ENCODE measurements around the gene ARHGAP6.
A peak's percentile ranks its signal among the peaks of the same experiment; 100 is the strongest.
"Not testable (repeated sequence)": the region's sequence is repeated elsewhere in the genome, so short reads cannot be mapped to it uniquely, and the experiment has no call there.

Gene ARHGAP6

GRCh38 chrX:11135564-11136185 is 530.0 kb downstream of the ARHGAP6 start:
- DNase-seq, result no peak

GRCh38 chrX:11131146-11131545 is 534.6 kb downstream of the ARHGAP6 start:
- DNase-seq, result no peak

GRCh38 chrX:11130136-11130535 is 535.6 kb downstream of the ARHGAP6 start:
- DNase-seq, result no peak

DNA sequence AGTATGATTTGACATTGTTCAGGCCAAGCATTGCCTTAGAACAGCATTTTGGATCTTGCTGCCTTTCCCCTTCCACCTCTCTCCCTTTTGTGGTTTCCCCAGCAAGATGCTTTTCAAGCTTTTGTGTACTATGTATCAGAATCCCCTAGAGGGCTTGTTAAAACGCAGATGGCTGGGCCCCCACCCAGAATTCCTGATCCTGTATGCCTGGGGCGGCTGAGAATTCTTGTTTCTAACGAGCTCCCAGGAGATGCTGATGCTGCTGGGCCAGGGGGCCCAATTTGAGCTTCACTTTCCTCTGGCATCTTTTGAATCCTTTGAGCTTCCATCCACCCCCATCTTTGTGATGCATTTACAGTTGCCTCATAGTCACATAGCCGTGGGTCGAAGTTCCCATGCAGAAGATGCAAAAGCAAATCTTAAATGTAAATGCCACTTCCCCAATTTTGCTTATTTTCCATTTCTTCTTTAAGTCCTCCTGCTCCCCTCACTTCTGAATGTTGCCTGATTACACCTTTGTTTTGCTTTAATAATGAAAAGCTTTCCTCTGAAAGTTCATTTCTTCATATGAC is 536.1 kb downstream of the ARHGAP6 start:
- DNase-seq, result no peak

DNA sequence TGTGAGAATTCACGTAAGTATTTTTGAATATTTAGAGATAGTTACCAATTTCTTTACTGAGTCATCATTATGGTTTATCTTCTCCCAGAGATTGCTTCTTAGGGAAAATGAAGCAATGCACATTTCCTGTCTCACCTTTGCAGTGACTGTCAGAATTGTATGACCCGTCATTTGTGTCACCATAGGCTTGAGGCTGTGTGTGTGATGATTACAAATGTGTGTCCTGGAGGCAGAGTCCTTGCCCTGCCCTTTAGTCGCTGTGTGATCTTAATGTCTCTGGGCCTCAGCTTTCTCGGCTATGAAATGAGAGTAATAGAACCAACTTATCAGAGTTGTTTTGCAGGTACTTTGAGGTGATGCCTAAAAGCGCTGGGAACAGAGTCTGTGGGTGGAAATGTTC is 540.7 kb downstream of the ARHGAP6 start:
- no peak for DNase-seq

GRCh38 chrX:11124112-11124511 is 541.6 kb downstream of the ARHGAP6 start:
- DNase-seq, result no peak

DNA sequence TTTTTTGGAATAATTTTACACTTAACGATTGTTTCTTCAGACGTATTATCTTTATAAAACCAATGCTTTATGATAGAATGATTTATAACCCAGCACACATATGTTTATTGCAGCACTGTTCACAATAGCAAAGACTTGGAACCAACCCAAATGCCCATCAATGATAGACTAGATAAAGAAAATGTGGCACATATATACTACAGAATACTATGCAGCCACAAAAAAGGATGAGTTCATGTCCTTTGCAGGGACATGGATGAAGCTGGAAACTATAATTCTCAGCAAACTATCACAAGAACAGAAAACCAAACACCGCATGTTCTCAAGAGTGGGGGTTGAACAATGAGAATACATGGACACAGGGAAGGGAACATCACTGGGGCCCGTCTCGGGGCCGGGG is 542.6 kb downstream of the ARHGAP6 start:
- DNase-seq, result not testable (repeated sequence)

GRCh38 chrX:11119313-11119943 is 546.3 kb downstream of the ARHGAP6 start:
- DNase-seq, result no peak

- no peak for DNase-seq
Measured at GRCh38 chrX:11117745-11118144, 548.0 kb downstream of the ARHGAP6 start.

DNA sequence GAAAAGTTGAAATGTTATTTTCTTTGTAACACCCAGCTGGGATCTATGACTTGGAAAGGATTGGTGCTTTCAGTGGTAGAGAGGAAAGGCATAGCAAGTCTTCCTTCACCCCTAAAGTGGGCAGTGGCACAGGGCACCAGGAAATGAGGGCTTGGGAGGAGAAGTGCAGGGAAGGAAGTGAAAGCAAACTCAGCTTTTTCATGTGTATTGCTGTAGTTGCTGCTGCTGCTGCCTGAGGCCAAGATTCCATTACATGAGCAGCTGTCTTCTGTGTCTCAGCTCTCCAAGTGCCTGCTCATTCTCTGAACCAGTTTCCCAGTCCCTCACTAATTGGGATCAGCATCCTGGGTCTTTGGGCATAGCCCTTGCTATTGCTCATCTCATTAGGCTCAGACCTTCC is 552.0 kb downstream of the ARHGAP6 start:
- no peak for DNase-seq

DNA sequence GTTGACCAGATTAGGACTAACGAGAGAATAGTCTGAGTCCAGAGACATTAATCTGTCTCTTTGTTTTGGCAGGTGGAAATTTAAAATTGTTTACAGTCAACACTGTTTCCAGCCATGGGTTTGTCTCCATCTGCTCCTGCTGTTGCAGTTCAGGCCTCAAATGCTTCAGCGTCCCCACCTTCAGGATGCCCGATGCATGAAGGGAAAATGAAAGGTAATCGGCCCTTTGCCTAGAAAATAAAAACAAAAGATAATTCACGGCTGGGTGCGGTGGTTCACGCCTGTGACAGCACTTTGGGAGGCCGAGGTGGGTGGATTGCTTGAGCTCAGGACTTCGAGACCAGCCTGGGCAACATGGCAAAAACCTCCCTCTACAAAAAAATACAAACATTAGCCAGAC is 553.8 kb downstream of the ARHGAP6 start:
- DNase-seq, result no peak

DNA sequence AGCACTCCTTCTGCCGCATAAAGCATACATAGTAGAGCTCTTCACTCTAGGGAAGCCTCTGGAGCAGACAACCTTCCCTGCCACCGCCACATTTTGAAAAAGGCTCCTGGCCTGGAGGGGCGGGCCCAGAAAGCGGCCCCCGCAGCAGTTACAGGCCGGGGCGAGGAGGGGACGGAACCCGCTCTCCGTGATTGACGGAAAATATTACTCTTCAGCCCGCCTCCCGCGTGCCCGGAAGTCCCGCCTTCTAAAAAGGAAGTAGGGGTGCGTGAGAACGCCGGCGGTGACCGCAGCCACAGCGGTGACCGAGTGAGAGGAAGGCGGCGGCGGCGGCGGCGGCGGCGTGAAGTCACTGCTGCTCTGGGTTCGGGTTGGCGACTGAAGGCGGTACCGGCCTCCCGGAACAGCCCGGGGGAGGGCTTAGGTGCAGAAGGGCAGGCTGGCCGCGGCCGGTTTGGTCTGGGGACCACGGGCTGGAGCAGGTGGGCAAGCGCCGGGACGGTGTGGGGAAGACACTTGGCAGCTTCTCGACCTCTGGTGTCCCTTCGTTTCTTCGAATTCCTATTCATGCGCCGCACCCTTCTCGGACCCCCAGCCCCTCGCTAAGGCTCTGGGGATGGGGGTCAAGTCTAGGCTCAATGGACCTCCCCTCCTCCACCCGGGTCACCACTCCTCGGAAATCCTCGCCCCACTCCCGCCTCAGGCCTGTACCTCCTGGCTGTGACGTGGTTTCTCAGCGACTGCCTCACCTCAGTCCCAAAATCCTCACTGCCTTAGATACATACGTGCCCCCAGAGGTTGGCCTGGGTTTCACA is 554.5 kb downstream of the ARHGAP6 start, which contains the start of gene HCCS:
TSS of gene HCCS (plus strand) at position 296 of the 815 bp plus-strand sequence. CDS start 729 bp downstream, outside the sequence.
- peak; percentile 61 for DNase-seq

DNA sequence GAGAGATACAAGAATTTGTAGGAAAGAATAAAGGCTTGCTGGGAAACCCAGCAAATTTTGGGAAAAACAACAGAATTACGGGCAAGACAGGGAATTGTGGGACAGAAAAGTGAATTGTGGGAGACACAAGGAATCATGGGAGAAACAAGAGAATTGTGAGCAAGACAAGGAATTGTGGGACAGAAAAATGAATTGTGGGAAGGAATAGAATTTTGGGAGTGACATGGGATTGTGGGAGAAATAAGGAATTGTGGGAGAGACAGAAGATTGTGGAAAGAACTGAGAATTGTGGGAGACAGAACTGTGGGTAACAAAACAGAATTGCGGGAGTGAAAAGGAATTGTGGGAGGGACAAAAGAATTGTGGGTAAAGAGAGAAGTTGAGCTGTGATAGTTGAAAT is 555.8 kb downstream of the ARHGAP6 start:
- no peak for DNase-seq

DNA sequence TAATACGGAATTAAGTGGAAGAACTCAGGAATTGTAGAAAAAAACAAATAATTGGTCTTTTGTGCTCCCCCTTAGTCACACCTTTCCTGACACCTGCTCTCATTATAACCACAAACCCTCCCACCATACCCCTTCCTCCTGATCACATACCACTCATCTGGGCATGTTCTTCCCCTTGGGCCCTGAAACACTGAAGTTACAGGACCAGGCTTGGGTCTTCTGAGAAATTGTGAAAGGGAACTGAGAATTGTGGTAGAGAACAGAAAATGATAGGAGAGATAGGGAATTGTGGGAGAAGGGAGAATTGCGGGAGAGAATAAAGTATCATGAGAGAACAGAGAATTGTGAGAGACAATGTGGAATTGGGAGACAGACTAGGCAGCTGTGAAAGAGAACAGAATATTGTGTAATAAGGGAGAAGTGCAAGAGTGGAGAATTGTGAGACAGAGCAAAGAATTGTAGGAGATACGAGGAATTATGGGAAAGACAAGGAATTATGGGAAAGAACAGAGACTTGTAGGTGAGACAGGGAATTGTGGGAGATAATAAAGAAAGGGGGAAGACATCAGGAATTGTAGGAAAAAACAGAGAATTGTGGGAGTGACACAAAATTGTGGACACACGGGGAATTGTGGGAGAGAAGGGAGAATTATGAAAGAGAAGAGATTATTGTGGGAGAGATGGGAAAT is 557.3 kb downstream of the ARHGAP6 start:
- DNase-seq, result no peak

DNA sequence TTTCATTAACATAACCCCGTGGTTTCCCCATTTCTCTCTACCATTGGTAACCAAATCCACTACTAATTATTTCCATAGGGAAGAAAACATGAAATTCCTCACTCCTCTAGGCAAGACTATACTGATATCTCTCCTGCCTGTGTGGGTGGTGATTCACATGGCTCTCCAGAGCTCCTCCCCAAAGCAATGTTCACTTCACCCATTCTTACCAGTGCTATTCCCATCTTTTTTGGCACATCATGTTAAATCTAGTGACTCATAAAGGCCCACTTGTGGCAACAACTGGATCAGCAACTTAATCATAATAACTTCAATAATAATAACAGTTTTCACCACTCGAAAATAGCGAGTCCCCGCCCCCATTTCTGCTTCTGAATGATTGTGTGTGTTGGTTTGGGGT is 560.6 kb downstream of the ARHGAP6 start:
- DNase-seq, result no peak

- no peak for DNase-seq
Measured at GRCh38 chrX:11103751-11104150, 562.0 kb downstream of the ARHGAP6 start.

- DNase-seq, result no peak
Measured at GRCh38 chrX:11103006-11103405, 562.7 kb downstream of the ARHGAP6 start.

GRCh38 chrX:11100281-11101035 is 565.3 kb downstream of the ARHGAP6 start:
- no peak for DNase-seq

DNA sequence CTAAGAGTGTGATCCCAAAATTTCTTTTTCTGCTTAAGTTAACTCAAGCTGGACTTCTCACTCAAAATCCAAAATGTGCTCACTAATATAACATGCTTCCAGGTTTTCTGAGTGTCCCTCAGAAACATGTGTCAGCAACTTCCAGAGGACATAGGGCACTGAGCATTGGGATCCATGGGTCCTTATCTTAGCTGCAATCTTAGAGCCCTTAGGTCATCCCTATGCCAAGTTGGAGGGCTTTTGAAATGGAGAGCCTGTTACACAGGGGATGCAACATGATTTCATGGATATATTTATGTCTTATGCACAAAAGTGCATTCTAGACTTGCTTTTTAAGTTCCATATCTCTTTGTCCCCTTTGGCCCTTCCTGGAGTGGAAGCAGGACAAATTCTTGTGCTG is 566.3 kb downstream of the ARHGAP6 start:
- no peak for DNase-seq

GRCh38 chrX:11097933-11098332 is 567.8 kb downstream of the ARHGAP6 start:
- DNase-seq, result no peak

- no peak for DNase-seq
Measured at GRCh38 chrX:11089802-11090201, 575.9 kb downstream of the ARHGAP6 start.

Data from GDM1 (cell line).